GM12878 (cell line): Measurements from ENCODE around the gene ADGRG4. TPM values are rescaled to one million over a fixed set of nuclear protein-coding genes. Genes with fewer than 3 reads are reported as not detected.

ENCODE experiments used
- ATAC-seq: fragments of 200-7000 bp; cut with Tn5 transposase; 3 replicates; pipeline ENCODE4 v1.9.1; 2020; ENCODE audit warnings: mild to moderate bottlenecking, moderate library complexity
- BruUV-seq: library from RNA; stranded (reverse); fragments of 400-500 nt; replicated peaks from 2 replicates; lab custom pipeline; 2021; lab: Mats Ljungman, UMichigan
- CTCF ChIA-PET: fragments of 300-600 bp; sonication (Branson Sonifier 250); formaldehyde crosslinking; extraction: SDS; loops from one replicate; lab custom pipeline; 2021; ENCODE audit warnings: inconsistent platforms; lab: Yijun Ruan, JAX
- POLR2A ChIA-PET: fragments of 350-600 bp; formaldehyde crosslinking; extraction: SDS; loops from one replicate; lab custom pipeline; 2021; ENCODE audit warnings: inconsistent platforms; lab: Charles Lee
- RAD21 ChIA-PET: fragments of 300-600 bp; sonication (Branson Sonifier 250); formaldehyde crosslinking; loops from one replicate; lab custom pipeline; 2023; ENCODE audit warnings: antibody characterized with exemption; ENCODE audit not compliant: unreplicated experiment; lab: Charles Lee
- SMC1A ChIA-PET: fragments of 300-600 bp; sonication (Branson Sonifier 250); formaldehyde crosslinking; loops from one replicate; lab custom pipeline; 2023; ENCODE audit not compliant: unreplicated experiment, uncharacterized antibody; lab: Charles Lee
- DNase-seq: peaks from one replicate; pipeline ENCODE4 v3.0.0-alpha.2; 2011; ENCODE audit warnings: low read depth, low spot score
- FAIRE-seq: peaks from 3 replicates; lab custom pipeline; 2011; peaks lifted over from hg19 to GRCh38; lab: Jason Lieb, UNC
- H2AFZ ChIP-seq: 2 replicates; pipeline ENCODE4 v1.6.0; 2011; ENCODE audit warnings: low read depth, low read length, control low read depth; ENCODE audit not compliant: control insufficient read depth
- H3K27ac ChIP-seq: 2 replicates; pipeline ENCODE4 v1.5.1; 2011; ENCODE audit warnings: control low read depth; ENCODE audit not compliant: control insufficient read depth, insufficient read depth
- H3K27me3 ChIP-seq, 2 experiments: replicated peaks in 1 of 2; 2 replicates each; pipeline versions ENCODE4 v1.6.0 to v1.6.1; 2011; ENCODE audit warnings: low read length in 1 of 2; ENCODE audit not compliant: control insufficient read depth in 2 of 2, insufficient read depth in 2 of 2
- H3K36me3 ChIP-seq, 2 experiments: 2 replicates each; pipeline ENCODE4 v1.5.1; 2011; ENCODE audit warnings: low read length in 1 of 2; ENCODE audit not compliant: control insufficient read depth in 2 of 2, insufficient read depth in 2 of 2
- H3K4me1 ChIP-seq: 2 replicates; pipeline ENCODE4 v1.6.1; 2011; ENCODE audit warnings: mild to moderate bottlenecking, low read length, moderate library complexity, mixed read lengths; ENCODE audit not compliant: control insufficient read depth, insufficient read depth
- H3K4me2 ChIP-seq: 2 replicates; pipeline ENCODE4 v1.6.0; 2011; ENCODE audit warnings: control low read depth; ENCODE audit not compliant: control insufficient read depth, insufficient read depth
- H3K4me3 ChIP-seq: fragments of 200-600 bp; sonication (generic); 2 replicates; pipeline ENCODE4 v1.5.1; 2016
- H3K79me2 ChIP-seq: 2 replicates; pipeline ENCODE4 v1.6.0; 2011; ENCODE audit warnings: low read length; ENCODE audit not compliant: control insufficient read depth, insufficient read depth
- H3K9ac ChIP-seq: 2 replicates; pipeline ENCODE4 v1.8.0; 2011; ENCODE audit warnings: low read length, control low read depth, mixed read lengths; ENCODE audit not compliant: control insufficient read depth, insufficient read depth
- H3K9me3 ChIP-seq: replicated peaks from 3 replicates; pipeline ENCODE4 v1.5.1; 2011; ENCODE audit warnings: mild to moderate bottlenecking, low read length; ENCODE audit not compliant: control insufficient read depth, insufficient read depth
- H4K20me1 ChIP-seq: 2 replicates; pipeline ENCODE4 v1.6.0; 2011; ENCODE audit not compliant: control insufficient read depth, insufficient read depth
- CBX3 ChIP-seq: fragments of 200-600 bp; sonication (generic); IDR thresholded peaks from 2 replicates; pipeline ENCODE4 v1.6.1; 2016; ENCODE audit warnings: low read depth, borderline replicate concordance
- DPF2 ChIP-seq: fragments of 450-650 bp; IDR thresholded peaks from 2 replicates; pipeline ENCODE4 v1.6.1; 2017; ENCODE audit warnings: mild to moderate bottlenecking
- EED ChIP-seq: sonication (generic); IDR thresholded peaks from 2 replicates; pipeline ENCODE4 v1.6.1; 2016; ENCODE audit warnings: antibody characterized with exemption, low read depth
- IKZF2 ChIP-seq, 2 experiments: fragments of 450-650 bp; IDR thresholded peaks; 2 replicates each; pipeline ENCODE4 v1.6.1; 2017; ENCODE audit warnings: mild to moderate bottlenecking in 2 of 2, moderate library complexity in 2 of 2
- IRF4 ChIP-seq: IDR thresholded peaks from 2 replicates; pipeline ENCODE4 v1.6.1; 2011; ENCODE audit warnings: low read depth, low read length
- RAD51 ChIP-seq: fragments of 450-650 bp; IDR thresholded peaks from 2 replicates; pipeline ENCODE4 v1.6.1; 2016; ENCODE audit warnings: moderate library complexity, mild to moderate bottlenecking, inconsistent platforms
- RELB ChIP-seq: fragments of 450-650 bp; IDR thresholded peaks from 2 replicates; pipeline ENCODE4 v1.6.1; 2017; ENCODE audit warnings: low read depth, mild to moderate bottlenecking, moderate library complexity
- TBL1XR1 ChIP-seq: IDR thresholded peaks from 2 replicates; pipeline ENCODE4 v1.6.1; 2012; ENCODE audit warnings: low read depth, low read length, improper control_type of control experiment
- WGBS: methylation state at CpG from one replicate; pipeline ENCODE4 v1.1.6; 2016; ENCODE audit warnings: low lambda C conversion rate; ENCODE audit not compliant: insufficient replicate concordance, insufficient coverage; ENCODE audit errors: missing lambda C conversion rate; 5-methylcytosine and 5-hydroxymethylcytosine counted together
- in situ Hi-C: fragments of 300-500 bp; cut with MboI; formaldehyde crosslinking; loops from 9 replicates; pipeline ENCODE4 v1.14.3; 2018; ENCODE audit warnings: mixed read lengths
- intact Hi-C: fragments of 100-400 bp; cut with micrococcal nuclease; formaldehyde crosslinking; loops from one replicate; pipeline ENCODE4 v1.14.2; 2022; ENCODE audit not compliant: unreplicated experiment
- polyA plus RNA-seq, 11 experiments: library from polyadenylated mRNA; depleted of rRNA in 4 of 11; unstranded in 6 of 11; stranded (reverse) in 5 of 11; fragments of >200 nt; fragmentation: Nextera tagmentation in 4 of 11; fragmentation: Illumina TruSeq in 1 of 11; extraction: Ambion mirVana in 4 of 11; extraction: Trizol in 1 of 11; gene quantifications; 1 replicate in 1 of 11; 2 replicates in 10 of 11; pipeline versions ENCODE4 v1.2.1 to v1.2.3, GENCODE V29; 2011 to 2016; ENCODE audit warnings: inconsistent platforms in 2 of 11, missing spikeins in 2 of 11, low read depth in 1 of 11
- total RNA-seq, 4 experiments: library from RNA; depleted of rRNA in 3 of 4; stranded (reverse); fragments of >200 nt in 3 of 4; fragmentation: Illumina TruSeq in 1 of 4; extraction: Trizol in 1 of 4; gene quantifications; 2 replicates each; pipeline versions ENCODE4 v1.2.1 to v1.2.3, GENCODE V29; 2013 to 2021
- TF ChIP-seq, protein P1 (sequence below): IDR thresholded peaks from 2 replicates; pipeline ENCODE4 v1.6.1; 2012; ENCODE audit warnings: low read depth, low read length, improper control_type of control experiment

The ADGRG4 gene
- total and polyA plus RNA-seq, 10 of the 15 experiments (the other 5 are each of a cell fraction or from before 2014, with no cell fraction given) = not detected

GRCh38 chrX:136369377-136369776, 68.6 kb downstream of the ADGRG4 start (continued):
- TF ChIP-seq, protein P1, sequence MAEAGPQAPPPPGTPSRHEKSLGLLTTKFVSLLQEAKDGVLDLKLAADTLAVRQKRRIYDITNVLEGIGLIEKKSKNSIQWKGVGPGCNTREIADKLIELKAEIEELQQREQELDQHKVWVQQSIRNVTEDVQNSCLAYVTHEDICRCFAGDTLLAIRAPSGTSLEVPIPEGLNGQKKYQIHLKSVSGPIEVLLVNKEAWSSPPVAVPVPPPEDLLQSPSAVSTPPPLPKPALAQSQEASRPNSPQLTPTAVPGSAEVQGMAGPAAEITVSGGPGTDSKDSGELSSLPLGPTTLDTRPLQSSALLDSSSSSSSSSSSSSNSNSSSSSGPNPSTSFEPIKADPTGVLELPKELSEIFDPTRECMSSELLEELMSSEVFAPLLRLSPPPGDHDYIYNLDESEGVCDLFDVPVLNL = no peak
- TF ChIP-seq CBX3 (no peak), RELB (no peak), IRF4 (no peak), RAD51 (no peak)

DNA sequence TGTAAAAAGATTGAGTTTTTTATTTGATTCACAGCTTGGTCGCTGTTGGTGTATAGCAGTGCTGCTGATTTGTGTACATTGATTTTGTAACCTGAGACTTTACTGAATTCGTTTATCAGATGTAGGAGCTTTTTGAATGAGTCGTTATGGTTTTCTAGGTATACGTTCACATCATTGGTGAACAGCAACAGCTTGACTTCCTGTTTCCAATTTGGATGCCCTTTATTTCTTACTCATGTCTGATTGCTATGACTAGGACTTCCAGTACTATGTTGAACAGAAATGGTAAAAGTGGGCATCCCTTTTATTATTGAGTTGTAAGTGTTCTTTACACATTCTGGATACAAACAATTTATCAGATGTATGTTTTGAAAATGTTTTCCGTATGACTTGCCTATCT, 76.0 kb downstream of the ADGRG4 start:
- in situ Hi-C loops = no loop called here
- no peaks in the 10 kb centered on the region for H3K27me3 ChIP-seq
- no peak for ATAC-seq

More for the DNA sequence above, 76.0 kb downstream of the ADGRG4 start:
- no peaks in the 10 kb centered on the region for H4K20me1 ChIP-seq
- H3K4me1 ChIP-seq = no peaks in the 10 kb centered on the region
- RAD21 ChIA-PET = no interaction called here
- WGBS = 11% methylated on average over 5 of the region's 5 CpGs
- SMC1A ChIA-PET = no interaction called here
- no peak overlapping the region for H3K4me3 ChIP-seq
- H3K79me2 ChIP-seq = no peaks in the 10 kb centered on the region
- POLR2A ChIA-PET = interaction anchor here (0.7 kb wide), 1 partner anchor 409 kb away, joined by 6 read pairs; no protein-coding TSS in a partner anchor
- no peak overlapping the region for H3K27ac ChIP-seq
- CTCF ChIA-PET = no interaction called here
- TF ChIP-seq DPF2 = no peak
- no peak for TF ChIP-seq EED
- no peak for TF ChIP-seq RELB
- no peak for TF ChIP-seq TBL1XR1
- TF ChIP-seq IKZF2 (IDR thresholded peaks at IDR 0.05) = no peak
- no peak overlapping the region for H3K9ac ChIP-seq
- no TSS peak for BruUV-seq
- intact Hi-C loops = no loop called here
- H3K9me3 ChIP-seq = no peaks in the 10 kb centered on the region
- FAIRE-seq (no peak), DNase-seq (no peak)
- H3K36me3 ChIP-seq = no peaks in the 10 kb centered on the region
- H2AFZ ChIP-seq = no peak overlapping the region
- no peak overlapping the region for H3K4me2 ChIP-seq
